Stimulated activated CD8-positive, alpha-beta memory T cell treated with anti-CD3 and anti-CD28 coated beads, Interleukin-2, amount 100 ng/mL, for 1 hour (primary cell): ENCODE data around the gene SCN4B.
A peak's percentile ranks its signal among the peaks of the same experiment; 100 is the strongest.

ENCODE experiments used
- DNase-seq, 2 donors: peaks; one replicate each; pipeline ENCODE4 v3.0.0-alpha.2; 2020; ENCODE audit warnings: low read depth in 2 of 2

The SCN4B gene

DNA sequence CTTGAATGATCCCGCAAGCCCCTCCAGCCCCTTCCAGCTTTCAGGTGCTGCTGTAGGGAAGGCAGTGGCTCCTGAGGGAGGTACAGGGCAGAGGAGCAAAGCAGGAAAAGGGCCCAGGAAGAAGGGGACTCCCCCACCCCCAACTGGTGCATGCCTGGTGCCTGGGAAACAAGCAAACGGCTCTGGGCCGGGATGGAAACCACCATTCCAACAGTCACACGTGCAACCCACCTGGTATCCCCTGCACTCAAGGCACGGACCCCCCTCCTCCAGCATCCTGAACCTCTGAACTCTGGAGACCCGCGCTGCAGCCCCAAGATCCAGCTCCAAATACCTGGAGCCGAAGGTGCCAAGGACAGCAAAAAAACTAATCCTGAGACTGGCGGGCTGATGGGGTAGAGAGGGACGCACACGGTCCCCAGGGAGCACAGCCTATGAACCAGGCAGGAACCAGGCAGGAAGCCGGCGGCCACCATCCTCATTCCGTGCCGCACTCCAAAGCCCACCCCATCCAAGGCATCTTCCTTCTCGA lies 537 bp downstream of the SCN4B start:
- no peak for DNase-seq

GRCh38 chr11:118151431-118151830 lies 1.2 kb downstream of the SCN4B start:
- no peak for DNase-seq

DNA sequence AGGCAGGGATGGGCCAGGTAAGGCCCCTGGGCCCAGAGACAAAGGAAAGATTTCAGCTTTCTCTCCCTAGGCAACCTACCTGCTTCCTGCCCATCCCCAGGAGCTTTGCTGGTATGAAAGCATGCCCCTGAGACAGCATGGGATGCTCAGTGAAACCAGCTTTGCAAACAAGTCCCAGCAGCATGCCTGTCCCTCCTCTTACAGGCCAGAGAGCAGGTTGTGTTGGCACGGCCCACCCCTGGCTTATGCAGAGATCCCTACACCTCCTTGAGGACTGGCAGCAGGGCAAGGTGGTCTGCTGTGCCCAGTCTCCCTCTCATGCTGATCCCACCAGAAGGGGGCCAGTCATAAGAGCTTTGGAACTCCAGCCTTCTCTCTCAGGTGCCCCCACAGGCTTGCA lies 3.1 kb downstream of the SCN4B start:
- DNase-seq, result no peak

DNA sequence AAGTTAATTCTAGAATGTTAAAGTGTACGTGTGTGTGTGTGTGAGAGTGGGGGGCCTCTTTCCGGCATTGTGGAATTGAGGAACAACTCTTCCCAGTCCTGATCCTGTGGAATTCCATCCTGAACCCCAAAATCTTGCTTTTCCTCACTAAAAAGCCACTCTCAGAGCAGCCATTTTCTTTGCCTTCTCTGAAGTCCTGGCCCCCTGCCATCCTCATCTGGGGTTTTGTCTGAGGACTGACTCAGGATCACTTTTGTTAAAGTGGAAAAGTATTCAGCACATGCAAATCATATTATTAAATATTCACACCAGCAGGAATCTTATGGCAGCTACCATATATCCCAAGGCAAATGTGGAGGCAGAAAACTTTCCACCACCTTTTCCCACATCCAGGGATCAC lies 3.8 kb downstream of the SCN4B start:
- DNase-seq, result no peak

- no peak for DNase-seq
Measured at GRCh38 chr11:118148240-118148639, 4.4 kb downstream of the SCN4B start.

DNA sequence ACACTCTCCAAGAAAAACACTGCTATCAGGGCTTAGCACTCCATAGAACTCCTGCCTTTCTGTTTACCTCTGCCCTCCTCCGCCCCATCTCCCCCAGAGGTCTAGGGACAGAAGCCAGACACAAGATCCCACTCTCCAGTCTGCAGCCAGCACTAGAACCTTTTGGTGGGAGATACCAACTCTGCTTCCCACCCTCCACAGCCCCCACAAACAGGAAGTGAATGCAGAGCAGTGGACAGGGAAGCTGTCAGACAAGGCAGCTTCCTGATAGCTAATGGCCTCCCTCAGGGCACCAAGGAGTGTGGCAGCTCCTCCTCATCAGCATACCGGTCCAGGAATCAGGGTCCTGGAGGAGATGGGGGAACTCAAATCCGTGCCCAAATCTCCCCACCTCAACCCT lies 5.1 kb downstream of the SCN4B start:
- no peak for DNase-seq

DNA sequence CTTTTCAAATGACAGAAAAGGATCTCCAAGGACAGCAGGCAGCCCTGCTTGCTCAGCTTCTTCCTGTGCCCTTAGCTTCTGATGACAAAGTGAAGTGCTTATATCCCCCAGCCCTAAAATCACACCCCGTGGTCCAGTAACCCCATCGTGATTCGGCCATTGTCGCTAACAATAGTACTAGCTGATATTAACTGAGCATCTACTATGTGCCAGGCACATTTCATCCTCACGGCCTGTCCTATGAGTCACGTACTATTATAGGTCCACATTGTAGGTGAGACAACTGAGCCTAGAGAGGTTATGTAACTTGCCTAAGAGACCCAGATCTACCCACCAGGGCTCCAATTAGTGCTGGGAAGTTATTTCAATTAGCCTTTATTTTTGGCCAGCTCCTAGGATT lies 6.1 kb downstream of the SCN4B start:
- no peak for DNase-seq

GRCh38 chr11:118145285-118146227 lies 7.1 kb downstream of the SCN4B start:
- peak; percentile 69 to 75 for DNase-seq

DNA sequence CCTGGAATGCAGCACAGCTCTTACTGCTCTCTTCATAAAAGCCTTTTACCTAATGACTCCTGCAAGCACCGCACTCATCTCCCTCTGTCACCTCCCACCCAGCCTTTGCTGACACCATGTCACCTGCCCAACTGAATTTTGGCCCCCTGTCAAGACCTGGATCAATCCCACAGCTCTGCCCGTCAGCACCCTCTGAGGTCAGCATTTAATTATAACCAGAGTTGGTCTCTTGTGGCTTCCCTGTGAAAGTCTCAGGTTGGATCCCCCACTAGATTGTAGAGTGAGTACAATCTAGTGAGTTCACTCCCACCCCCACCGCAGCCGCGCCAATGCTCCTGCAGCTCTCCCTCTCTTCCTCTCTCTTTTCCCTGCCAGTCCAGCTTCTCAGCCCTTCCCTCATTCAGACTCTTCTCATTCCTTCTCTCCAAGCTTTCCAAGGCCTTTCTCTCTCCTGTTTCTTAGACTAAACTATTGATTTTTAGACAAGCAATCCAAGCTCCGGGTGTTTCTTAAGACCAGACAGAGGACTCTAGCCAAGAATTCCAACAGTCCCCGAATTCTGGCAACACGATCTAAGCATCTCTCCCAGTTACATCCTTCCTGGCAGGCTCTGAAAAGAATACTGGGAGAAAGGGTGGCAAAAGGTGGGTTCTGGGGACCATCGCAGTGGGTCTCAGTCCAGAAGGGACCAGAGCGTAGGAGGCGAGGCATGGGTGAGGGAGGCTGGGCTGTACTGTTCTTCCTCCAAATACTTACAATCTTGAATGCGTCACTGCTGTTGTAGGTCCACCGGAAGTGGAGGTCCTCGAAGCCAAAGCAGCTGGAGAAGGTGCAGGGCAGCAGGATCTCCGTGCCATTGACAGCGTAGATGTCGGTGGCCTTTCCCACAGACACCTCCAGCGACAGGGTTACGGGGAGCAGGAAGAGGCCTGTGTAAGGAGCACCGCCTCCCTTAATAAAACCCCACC lies 8.0 kb downstream of the SCN4B start:
- no peak for DNase-seq

- no peak for DNase-seq
Measured at GRCh38 chr11:118143661-118144185, 8.9 kb downstream of the SCN4B start.

- no peak for DNase-seq
Measured at GRCh38 chr11:118142809-118143208, 9.8 kb downstream of the SCN4B start.

DNA sequence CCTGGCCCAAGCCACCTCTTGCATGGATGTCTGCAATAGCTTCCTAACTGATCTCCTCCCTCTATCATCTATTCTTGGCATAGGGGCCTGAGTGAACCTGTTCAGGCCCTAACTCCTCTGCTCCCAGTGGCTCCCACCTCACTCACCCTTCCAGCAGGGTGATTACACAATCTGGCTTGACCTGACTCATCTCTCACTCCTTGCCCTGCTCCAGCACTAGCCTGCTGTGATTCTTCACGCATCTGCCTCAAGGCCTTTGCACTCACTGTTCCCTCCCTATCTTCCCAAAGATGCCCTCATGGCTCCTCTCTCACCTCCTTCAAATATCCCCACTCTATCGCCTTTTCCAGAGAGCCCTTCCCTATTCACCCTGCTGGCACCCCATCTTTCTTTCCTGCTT lies 10.5 kb downstream of the SCN4B start:
- DNase-seq, result no peak

DNA sequence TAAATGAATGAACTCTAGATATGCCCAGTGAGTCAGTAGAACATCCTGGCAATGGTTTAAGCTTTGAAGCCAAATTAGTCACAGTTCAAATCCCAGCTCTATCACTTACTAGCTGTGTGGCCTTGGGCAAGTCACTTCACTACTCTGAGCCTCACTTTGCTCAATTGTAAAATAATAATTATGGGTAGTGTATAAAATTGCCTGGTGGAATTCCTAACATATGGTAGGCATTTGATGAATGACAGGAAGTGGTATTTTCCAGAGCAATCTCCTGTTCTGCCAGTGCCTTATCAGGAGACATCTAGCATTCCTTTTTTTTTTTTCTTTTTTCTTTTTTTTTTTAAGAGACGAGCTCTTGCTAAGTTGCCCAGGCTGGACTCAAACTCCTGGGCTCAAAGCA lies 13.0 kb downstream of the SCN4B start:
- no peak for DNase-seq

- no peak for DNase-seq
Measured at GRCh38 chr11:118138839-118139420, 13.7 kb downstream of the SCN4B start.

DNA sequence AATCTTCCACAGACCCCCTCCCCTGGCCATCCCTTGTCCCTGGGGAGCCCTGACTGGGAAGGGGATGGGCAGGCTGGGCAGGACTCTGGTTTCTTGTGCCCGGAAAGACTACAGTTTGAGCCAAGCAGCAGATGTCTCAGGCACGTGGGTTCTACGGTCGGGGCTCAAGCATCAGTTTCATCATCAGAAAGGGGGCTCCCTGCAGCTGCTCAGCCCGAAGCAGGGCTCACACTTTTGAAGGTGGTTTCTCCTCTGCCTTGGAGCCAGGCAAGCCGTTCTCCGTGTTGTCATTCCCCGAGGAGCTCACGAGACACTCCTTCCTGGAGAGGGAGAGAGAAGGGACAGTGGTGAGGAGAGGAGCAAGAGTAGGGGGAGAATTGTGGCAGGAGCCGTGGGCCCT lies 15.8 kb downstream of the SCN4B start:
- no peak for DNase-seq

GRCh38 chr11:118136341-118136740 lies 16.3 kb downstream of the SCN4B start:
- DNase-seq, result no peak

DNA sequence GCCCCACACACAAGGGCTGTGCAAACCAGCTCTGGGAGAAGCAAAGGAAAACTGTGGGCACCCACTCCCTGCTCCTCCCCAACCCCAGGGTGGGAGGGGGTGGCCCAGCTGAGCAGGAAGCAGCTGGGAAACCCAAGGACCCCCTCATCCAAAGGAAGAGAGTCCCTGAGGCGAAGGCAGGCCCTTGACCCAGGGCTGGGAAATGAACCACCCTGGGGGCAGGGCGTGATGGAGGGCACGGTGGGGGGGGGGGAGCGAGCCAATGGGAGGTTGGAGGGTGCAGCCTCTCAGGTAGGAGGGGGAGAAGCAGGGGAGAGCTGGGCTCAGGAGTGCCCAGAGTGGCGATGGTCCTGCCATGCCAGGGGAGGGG lies 16.8 kb downstream of the SCN4B start:
- DNase-seq, result no peak

- no peak for DNase-seq
Measured at GRCh38 chr11:118135051-118135795, 17.4 kb downstream of the SCN4B start.

DNA sequence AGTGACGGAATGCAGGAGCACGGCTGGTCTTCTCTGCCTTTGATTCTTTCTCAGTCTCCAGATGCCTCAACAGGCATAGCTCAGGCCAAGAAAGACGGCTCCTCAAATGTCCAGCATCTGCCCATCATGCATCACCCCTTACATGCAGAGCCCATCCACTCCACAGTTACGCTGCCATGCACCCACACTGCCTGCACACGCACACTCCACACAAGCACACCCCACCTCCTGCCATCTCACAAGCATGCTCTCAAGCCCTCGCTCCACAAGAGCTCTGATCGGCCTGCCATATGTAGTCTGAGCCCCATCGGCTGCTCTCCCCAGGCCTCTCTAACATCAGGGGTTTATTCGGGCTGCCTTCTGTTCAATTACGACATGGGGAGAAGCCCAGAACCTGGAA lies 18.8 kb downstream of the SCN4B start:
- no peak for DNase-seq

DNA sequence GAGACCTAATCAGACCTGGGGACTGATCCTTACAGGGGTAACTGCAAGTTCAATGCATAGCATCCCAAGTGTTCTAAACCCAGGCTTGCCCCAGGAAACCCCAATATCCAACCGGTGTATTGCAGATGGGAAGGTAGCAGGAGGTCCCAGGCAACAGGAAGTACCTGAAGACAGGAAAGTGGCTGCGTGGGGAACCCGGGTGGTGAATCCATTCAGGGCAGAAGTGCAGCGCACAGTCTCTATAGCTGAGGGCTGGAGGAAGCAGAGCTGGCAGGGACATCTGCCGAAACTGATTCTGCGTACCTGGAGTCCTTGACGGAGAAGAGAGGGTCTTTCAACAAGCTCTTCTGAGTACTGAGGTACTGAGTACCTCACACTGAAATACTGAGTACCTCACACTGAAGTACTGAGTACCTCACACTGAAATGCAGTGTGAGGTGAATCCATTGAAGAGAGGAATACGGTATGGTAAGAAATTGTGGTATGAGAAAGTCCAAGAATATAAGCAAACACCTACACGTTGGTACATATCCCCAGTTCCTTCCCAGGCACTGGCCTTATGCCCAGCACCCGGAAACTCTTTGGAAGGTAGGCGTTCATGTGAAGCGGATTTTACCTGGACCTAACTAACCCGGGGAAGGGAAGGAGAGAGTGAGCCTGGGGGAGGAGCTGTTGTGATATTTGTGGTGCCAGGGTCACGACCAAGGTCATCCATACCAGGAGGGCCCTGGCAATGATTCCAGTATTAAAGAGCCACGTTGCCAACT lies 20.1 kb downstream of the SCN4B start:
- no peak for DNase-seq
